Fibroblast of villous mesenchyme (primary cell): Measurements from ENCODE around the gene NPAS2. TPM values are rescaled to one million over a fixed set of nuclear protein-coding genes. Genes with fewer than 3 reads are reported as not detected.

Source experiments
- DNase-seq: peaks from one replicate; pipeline ENCODE4 v3.0.0-alpha.2; 2010; ENCODE audit warnings: low read depth
- H3K4me3 ChIP-seq: 2 replicates; pipeline ENCODE4 v1.5.1; 2011; ENCODE audit warnings: low read depth, mild to moderate bottlenecking, low read length
- total RNA-seq: library from RNA; depleted of rRNA; stranded (reverse); fragments of >200 nt; gene quantifications from 2 replicates; pipeline ENCODE4 v1.2.3, GENCODE V29; 2012
- TF ChIP-seq, protein P1 (sequence below): IDR thresholded peaks from 2 replicates; pipeline ENCODE4 v1.5.1; 2012; ENCODE audit warnings: low read depth, mild to moderate bottlenecking, low read length; ENCODE audit not compliant: insufficient read depth

NPAS2 gene
- total RNA-seq, 1 donor, result 17.3 TPM

DNA sequence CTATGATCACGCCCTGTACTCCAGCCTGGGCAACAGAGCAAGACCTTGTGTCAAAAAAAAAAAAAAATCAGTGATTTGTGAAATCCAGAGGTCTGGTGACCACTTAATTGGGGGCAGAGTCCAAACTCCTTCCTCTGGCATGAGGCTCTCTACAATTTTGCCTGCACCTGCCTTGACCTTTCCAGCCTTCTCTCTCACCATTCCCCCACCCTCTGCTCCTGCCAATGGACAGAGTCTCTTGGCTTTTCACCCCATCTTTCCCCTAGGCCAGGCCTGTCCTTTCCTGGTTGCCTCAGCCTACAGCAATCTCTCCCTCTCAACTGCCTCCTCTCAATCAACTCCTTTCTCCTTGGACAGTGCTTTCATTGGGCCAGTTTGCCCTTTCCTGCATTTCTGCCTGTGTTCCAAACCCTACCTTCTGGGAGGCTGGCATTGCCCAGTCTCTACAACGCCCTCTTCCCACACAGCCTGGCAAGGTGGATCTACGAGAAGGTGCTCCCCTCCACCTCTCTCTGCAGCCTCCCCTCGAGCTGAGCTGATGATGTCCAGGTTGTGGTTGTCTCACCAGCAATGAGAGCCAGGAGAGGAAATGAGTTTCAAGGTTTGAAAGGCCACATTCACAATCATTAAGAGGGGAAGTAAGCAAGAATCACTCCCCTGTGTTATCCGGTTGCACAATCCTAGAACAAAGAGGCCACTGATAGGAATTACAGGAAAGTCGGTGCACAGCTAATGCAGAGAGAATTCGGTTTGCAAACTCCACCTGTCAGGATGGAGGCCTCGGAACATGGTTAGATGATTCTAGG, 39.5 kb upstream of the NPAS2 start:
- no peak for DNase-seq
- H3K4me3 ChIP-seq, result no peak overlapping the region
- TF ChIP-seq, protein P1, sequence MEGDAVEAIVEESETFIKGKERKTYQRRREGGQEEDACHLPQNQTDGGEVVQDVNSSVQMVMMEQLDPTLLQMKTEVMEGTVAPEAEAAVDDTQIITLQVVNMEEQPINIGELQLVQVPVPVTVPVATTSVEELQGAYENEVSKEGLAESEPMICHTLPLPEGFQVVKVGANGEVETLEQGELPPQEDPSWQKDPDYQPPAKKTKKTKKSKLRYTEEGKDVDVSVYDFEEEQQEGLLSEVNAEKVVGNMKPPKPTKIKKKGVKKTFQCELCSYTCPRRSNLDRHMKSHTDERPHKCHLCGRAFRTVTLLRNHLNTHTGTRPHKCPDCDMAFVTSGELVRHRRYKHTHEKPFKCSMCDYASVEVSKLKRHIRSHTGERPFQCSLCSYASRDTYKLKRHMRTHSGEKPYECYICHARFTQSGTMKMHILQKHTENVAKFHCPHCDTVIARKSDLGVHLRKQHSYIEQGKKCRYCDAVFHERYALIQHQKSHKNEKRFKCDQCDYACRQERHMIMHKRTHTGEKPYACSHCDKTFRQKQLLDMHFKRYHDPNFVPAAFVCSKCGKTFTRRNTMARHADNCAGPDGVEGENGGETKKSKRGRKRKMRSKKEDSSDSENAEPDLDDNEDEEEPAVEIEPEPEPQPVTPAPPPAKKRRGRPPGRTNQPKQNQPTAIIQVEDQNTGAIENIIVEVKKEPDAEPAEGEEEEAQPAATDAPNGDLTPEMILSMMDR, result no peak

DNA sequence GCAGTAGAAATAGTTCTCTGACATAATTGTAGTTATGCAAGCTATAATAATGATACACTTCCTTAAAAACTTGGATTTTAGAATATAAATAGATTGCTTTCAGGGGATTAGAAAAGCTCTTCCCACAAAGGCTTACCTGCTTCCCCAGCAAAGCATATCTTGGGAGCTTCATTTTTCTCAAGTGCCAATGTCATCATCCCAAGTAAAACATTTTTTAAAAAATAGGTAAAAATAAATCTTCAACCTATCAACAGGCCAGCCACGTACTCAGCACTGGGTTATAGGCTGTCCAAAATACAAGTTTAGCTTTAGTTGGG, 39.0 kb upstream of the NPAS2 start:
- TF ChIP-seq, protein P1, result no peak
- H3K4me3 ChIP-seq, result no peak overlapping the region
- DNase-seq, result no peak

DNA sequence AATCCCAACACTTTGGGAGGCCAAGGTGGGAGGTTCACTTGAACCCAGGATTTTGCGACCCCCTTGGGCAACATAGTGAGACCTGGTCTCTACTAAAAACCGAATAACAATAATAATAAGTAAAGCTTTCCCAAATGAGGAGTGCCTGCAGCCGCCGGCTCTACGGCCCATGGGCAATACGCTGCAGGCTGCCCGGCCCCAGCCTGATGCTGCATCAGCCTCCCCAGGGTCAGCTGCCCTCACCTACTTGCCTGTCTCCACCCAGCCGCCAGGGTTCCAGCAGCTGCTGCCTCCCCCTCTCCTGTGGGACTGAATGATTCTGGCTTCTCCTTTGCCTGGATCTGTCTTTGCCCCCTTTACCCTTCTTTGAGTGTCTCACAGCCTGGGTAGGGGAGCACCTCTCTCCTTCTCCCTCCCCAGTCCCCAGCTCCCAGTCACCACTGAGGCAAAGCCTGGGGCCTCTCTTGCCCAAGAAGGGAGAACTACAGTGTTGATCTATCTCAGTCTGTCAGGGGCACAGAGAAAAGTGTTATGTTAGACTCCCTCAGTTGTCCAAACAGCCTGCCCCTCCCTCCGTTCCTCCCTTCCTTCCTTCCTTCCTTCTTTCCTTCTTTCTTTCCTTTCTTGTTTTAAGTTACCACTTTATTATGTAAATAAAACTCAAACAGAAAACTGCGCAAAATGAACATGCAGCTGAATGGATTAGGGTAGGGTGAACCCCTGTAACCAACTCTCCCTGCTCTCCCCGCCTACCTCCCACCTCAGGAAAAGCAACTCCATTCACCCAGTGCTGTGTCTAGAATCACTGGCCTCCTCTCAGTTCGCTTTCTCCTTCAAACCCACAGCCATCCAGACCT, 38.2 kb upstream of the NPAS2 start:
- no peak for DNase-seq
- TF ChIP-seq, protein P1, result no peak

DNA sequence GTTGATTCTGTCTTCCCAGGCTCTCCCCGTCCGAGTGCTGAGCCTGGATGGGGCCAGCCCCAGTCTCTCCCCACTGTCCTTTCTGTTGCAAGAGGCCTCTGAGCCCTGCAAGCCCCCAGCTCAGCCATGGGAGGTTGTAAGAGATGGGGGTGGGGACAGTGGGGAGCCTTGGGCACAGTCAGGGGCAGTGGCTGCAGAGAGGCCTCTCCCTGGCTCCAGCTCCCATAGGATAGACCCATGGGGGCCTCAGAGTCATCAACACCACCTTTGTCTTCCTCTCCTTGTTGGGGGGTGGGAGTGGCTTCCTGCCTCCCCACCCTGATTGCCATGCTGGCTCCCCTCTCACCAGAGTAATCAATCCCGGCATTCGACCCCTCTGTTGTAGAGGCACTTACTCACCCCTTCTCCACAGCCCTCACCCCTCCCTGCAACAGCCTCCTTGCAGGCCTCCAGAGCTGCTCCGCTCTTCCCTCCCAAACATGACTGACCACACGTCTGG, 37.5 kb upstream of the NPAS2 start:
- no peak overlapping the region for H3K4me3 ChIP-seq
- TF ChIP-seq, protein P1, result no peak
- DNase-seq, result no peak

More for the DNA sequence above, 38.2 kb upstream of the NPAS2 start:
- H3K4me3 ChIP-seq, result no peak overlapping the region

DNA sequence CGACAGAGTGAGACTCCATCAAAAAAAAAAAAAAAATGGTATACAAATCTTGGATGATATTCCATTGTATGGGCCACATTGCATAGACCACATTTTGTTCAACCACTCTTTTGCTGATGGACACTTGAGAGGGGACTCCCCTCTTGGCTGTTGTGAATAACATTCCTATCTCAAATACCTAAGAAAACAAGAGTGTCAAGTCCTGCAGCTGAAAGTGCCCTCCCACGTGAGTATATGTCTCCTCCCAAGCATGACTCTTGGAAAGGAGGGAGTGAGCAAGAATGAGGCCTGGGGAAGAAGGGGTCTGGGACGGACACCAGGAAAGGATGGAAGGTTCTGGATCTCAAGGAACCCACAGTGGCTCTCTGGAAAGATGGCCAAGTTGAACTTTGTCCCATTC, 36.0 kb upstream of the NPAS2 start:
- TF ChIP-seq, protein P1, result no peak
- no peak for DNase-seq
- H3K4me3 ChIP-seq, result no peak overlapping the region

DNA sequence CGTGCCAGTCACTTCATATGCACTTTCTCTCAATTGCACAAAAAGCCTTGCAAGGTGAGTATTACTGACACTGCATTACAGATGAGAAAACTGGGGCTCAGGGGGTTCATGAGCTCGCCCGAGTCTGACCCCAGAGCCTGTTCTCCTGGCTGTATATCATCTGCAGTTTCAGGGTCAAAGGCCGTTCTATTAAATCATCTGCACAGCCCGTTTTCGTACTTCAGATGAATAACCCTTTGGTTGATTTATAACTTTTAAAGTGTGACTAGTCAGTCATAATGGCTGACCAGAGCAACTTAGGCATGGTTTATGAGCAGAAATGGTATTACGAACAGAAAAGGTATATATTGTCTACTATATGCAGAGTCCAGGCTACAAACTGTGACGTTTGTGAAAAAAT, 35.3 kb upstream of the NPAS2 start:
- no peak overlapping the region for H3K4me3 ChIP-seq
- no peak for DNase-seq
- TF ChIP-seq, protein P1, result no peak
